ENCODE measurements around the gene PTPRA. TPM values are rescaled to one million over a fixed set of nuclear protein-coding genes. Genes with fewer than 3 reads are reported as not detected.

PTPRA gene
- polyA plus RNA-seq, 1 experiment, result 87.4 TPM

- CTCF ChIA-PET, result interaction anchor here (0.5 to 1.0 kb wide), 3 partner anchors 8 to 55 kb away, joined by 3 to 5 read pairs (median 3); no protein-coding TSS in a partner anchor
- TF ChIP-seq, protein P1, sequence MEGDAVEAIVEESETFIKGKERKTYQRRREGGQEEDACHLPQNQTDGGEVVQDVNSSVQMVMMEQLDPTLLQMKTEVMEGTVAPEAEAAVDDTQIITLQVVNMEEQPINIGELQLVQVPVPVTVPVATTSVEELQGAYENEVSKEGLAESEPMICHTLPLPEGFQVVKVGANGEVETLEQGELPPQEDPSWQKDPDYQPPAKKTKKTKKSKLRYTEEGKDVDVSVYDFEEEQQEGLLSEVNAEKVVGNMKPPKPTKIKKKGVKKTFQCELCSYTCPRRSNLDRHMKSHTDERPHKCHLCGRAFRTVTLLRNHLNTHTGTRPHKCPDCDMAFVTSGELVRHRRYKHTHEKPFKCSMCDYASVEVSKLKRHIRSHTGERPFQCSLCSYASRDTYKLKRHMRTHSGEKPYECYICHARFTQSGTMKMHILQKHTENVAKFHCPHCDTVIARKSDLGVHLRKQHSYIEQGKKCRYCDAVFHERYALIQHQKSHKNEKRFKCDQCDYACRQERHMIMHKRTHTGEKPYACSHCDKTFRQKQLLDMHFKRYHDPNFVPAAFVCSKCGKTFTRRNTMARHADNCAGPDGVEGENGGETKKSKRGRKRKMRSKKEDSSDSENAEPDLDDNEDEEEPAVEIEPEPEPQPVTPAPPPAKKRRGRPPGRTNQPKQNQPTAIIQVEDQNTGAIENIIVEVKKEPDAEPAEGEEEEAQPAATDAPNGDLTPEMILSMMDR (IDR thresholded peaks at IDR 0.05; ENCODE audit: low read depth, low read length), result no peak
- Histone ChIP-seq H3K4me3 (ENCODE audit: low read depth, low read length) (peak overlapping the region; percentile 81), H3K27me3 (ENCODE audit: control insufficient read depth, insufficient read depth, low read length) (no peaks in the 10 kb centered on the region), H3K9me3 (ENCODE audit: control insufficient read depth, insufficient read depth, low read length) (no peaks in the 10 kb centered on the region; the same call in 1 of the 2 replicates), H3K27ac (ENCODE audit: low read depth, low read length) (peak overlapping the region; percentile 77)
- POLR2A ChIA-PET, result interaction anchor here (0.8 kb wide), 1 partner anchor 9 kb away, joined by 3 read pairs; no protein-coding TSS in a partner anchor
- peak; percentile 49 for DNase-seq (ENCODE audit: low read depth, low spot score)
These were observed 171.9 kb downstream of the PTPRA start for GRCh38 chr20:3045042-3045815.

DNA sequence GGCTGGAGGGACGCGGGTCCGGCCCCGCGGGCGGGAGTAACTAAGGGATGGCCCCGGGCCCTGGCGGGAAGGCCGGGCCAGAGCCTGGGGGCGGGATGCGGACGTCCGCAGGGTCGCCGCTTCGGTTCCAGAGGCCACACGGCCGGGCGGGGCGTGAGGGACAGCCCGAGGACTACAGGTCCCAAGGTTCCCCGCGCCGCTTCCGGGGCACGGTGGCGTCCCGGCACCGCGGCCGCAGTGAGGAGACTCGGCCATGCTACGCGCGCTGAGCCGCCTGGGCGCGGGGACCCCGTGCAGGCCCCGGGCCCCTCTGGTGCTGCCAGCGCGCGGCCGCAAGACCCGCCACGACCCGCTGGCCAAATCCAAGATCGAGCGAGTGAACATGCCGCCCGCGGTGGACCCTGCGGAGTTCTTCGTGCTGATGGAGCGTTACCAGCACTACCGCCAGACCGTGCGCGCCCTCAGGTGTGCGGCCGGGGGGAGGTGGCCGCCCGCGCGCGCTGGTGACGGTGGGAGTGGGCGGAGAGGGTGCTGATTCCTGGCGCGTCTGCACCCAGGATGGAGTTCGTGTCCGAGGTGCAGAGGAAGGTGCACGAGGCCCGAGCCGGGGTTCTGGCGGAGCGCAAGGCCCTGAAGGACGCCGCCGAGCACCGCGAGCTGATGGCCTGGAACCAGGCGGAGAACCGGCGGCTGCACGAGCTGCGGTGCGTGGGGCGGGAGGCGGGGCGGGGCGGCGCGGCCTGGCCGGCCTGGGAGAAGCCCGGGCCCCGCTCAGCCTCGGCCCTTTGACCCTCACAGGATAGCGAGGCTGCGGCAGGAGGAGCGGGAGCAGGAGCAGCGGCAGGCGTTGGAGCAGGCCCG lies 172.8 kb downstream of the PTPRA start, which contains the start of gene MRPS26:
Gene MRPS26 (plus strand): TSS at position 237 of the 861 bp plus-strand sequence. CDS start 17 bp downstream, at position 254.
- CTCF ChIA-PET, result interaction anchor here (0.5 to 1.0 kb wide), 3 partner anchors 8 to 58 kb away, joined by 3 read pairs; no protein-coding TSS in a partner anchor
- peak within 1 kb of the TSS; percentile 77 for H3K27ac ChIP-seq (ENCODE audit: low read depth, low read length)
- POLR2A ChIA-PET, result interaction anchor here (0.5 to 0.8 kb wide), 3 partner anchors 8 to 33 kb away, joined by 3 to 4 read pairs (median 3); no protein-coding TSS in a partner anchor

DNA sequence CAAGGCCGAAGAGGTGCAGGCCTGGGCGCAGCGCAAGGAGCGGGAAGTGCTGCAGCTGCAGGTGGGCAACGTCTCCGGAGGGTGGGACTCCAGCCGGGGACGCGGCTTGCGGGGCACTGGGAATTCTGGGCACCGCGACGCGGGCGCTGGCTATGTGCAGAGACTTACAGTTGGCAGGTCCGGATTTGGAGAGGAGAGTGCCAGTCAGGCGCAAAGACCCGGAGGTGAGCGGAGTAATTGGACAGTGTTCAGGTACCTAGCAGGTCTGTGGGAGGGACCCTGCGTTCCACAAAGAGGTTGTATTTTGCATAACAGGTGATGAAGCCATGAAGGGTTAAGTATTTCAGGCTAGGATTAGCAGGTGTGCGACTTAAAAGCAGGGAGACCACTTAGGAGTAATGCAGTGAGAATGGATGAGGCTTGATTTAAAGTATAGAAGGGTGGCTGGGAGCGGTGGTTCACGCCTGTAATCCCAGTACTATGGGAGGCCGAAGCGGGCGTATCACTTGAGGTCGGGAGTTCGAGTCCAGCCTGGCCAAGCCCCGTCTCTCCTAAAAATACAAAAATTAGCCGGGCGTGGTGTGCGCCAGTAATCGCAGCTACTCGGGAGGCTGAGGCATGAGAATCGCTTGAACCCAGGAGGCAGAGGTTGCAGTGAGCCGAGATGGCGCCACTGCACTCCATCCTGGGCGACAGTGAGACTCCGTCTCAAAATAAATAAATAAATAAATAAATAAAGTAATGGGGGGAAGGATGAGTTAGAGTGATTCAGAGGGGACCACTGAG lies 173.6 kb downstream of the PTPRA start:
- ChIA-PET CTCF (no interaction called here), POLR2A (interaction anchor here (0.5 kb wide), 1 partner anchor 20 kb away, joined by 3 read pairs; no protein-coding TSS in a partner anchor)
- Histone ChIP-seq H3K9me3 (ENCODE audit: control insufficient read depth, insufficient read depth, low read length) (no peaks in the 10 kb centered on the region; the same call in 1 of the 2 replicates), H3K27me3 (ENCODE audit: control insufficient read depth, insufficient read depth, low read length) (no peaks in the 10 kb centered on the region), H3K4me3 (ENCODE audit: low read depth, low read length) (peak overlapping the region; percentile 81), H3K27ac (ENCODE audit: low read depth, low read length) (no peak overlapping the region)
- no peak for DNase-seq (ENCODE audit: low read depth, low spot score)
- TF ChIP-seq, protein P1 (IDR thresholded peaks at IDR 0.05; ENCODE audit: low read depth, low read length), result no peak

More for the DNA sequence above, 172.8 kb downstream of the PTPRA start, which contains the start of gene MRPS26:
- Histone ChIP-seq H3K9me3 (ENCODE audit: control insufficient read depth, insufficient read depth, low read length) (no peaks in the 10 kb centered on the region; the same call in 1 of the 2 replicates), H3K27me3 (ENCODE audit: control insufficient read depth, insufficient read depth, low read length) (no peaks in the 10 kb centered on the region), H3K4me3 (ENCODE audit: low read depth, low read length) (peak within 1 kb of the TSS; percentile 81)
- peak; percentile 37 for DNase-seq (ENCODE audit: low read depth, low spot score)
- TF ChIP-seq, protein P1 (IDR thresholded peaks at IDR 0.05; ENCODE audit: low read depth, low read length), result no peak

DNA sequence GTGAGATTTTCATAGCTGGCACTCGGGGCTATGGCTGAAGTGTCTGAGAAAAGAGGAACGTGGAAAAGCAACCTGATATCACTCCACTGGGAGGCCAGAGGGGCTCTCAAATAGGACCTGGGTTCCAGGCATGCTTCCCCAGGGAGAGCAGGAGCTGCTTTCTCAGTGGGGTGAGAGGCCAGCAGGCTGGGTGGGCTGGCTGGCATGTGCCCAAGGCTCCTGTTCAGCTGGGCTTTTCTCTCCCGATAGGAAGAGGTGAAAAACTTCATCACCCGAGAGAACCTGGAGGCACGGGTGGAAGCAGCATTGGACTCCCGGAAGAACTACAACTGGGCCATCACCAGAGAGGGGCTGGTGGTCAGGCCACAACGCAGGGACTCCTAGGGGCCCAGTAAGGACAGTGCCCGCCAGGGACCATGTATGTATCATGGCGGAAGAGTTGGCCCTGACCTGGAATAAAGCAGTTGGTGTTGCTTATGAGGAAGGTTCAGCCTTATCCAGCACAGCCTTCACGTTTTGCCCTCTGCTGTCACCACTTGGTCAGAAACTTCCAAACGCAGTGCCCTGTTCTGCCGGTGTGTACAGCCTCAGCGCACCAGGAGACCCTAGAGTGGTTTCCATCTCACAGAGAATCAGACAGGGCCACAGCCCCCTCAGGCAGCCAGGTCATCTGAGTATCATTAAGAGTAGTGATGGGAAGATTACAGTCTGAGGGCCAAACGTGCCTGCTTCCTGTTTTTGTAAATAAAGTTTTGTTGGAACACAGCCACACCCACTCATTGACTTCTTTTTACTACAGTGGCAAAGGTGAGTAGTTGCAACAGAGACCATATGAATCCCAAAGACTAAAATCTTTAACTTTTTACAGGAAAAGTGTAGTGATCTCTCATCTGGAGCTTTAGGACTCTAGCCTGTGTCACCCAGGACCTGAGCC lies 174.5 kb downstream of the PTPRA start:
- POLR2A ChIA-PET, result no interaction called here

More for the DNA sequence above, 174.5 kb downstream of the PTPRA start:
- no peak overlapping the region for H3K4me3 ChIP-seq (ENCODE audit: low read depth, low read length)
- DNase-seq (ENCODE audit: low read depth, low spot score), result no peak
- TF ChIP-seq, protein P1 (IDR thresholded peaks at IDR 0.05; ENCODE audit: low read depth, low read length), result no peak
- CTCF ChIA-PET, result no interaction called here
- H3K27ac ChIP-seq (ENCODE audit: low read depth, low read length), result no peak overlapping the region
- no peaks in the 10 kb centered on the region; the same call in 1 of the 2 replicates for H3K9me3 ChIP-seq (ENCODE audit: control insufficient read depth, insufficient read depth, low read length)
- H3K27me3 ChIP-seq (ENCODE audit: control insufficient read depth, insufficient read depth, low read length), result no peaks in the 10 kb centered on the region
